Ishikawa (cell line): ENCODE results near the gene TSPAN7.

Source experiments
- CREB1 ChIP-seq: IDR thresholded peaks from 2 replicates; pipeline ENCODE4 v1.6.1; 2012; ENCODE audit warnings: low read depth
- EGR1 ChIP-seq: IDR thresholded peaks from 2 replicates; pipeline ENCODE4 v1.6.1; 2012
- EP300 ChIP-seq: IDR thresholded peaks from 2 replicates; pipeline ENCODE4 v1.6.1; 2012; ENCODE audit warnings: borderline replicate concordance
- FOXM1 ChIP-seq: IDR thresholded peaks from 2 replicates; pipeline ENCODE4 v1.6.1; 2012; ENCODE audit warnings: low read depth, borderline replicate concordance
- REST ChIP-seq: IDR thresholded peaks from 2 replicates; pipeline ENCODE4 v1.6.1; 2012; ENCODE audit warnings: low read depth, mild to moderate bottlenecking
- YY1 ChIP-seq: IDR thresholded peaks from 2 replicates; pipeline ENCODE4 v1.6.1; 2012; ENCODE audit warnings: low read depth

GRCh38 chrX:38516196-38516774 is 45.1 kb upstream of the TSPAN7 start:
- TF ChIP-seq FOXM1 (no peak), EP300 (no peak), REST (no peak), EGR1 (no peak), YY1 (no peak), CREB1 (no peak)
